HCT116 (cell line): Measurements from ENCODE around the gene LORICRIN. TPM values are rescaled to one million over a fixed set of nuclear protein-coding genes. Genes with fewer than 3 reads are reported as not detected.

Source experiments
- ATAC-seq: fragments of 200-7000 bp; cut with Tn5 transposase; 2 replicates; pipeline ENCODE4 v1.9.1; 2020; ENCODE audit warnings: mild to moderate bottlenecking, moderate library complexity
- BruUV-seq: library from RNA; stranded (reverse); fragments of 400-500 nt; replicated peaks from 2 replicates; lab custom pipeline; 2021; lab: Mats Ljungman, UMichigan
- CTCF ChIA-PET: fragments of 300-600 bp; sonication (Branson Sonifier 250); formaldehyde crosslinking; loops from one replicate; lab custom pipeline; 2021; ENCODE audit warnings: antibody characterized with exemption; lab: Charles Lee
- POLR2A ChIA-PET: fragments of 300-600, 350-600 bp; sonication (Branson Sonifier 250); formaldehyde crosslinking; loops from one replicate; lab custom pipeline; 2021; ENCODE audit warnings: antibody characterized with exemption; lab: Charles Lee
- RAD21 ChIA-PET, 2 experiments: fragments of 300-600 bp; sonication (Branson Sonifier 250); formaldehyde crosslinking; loops; one replicate each; lab custom pipeline; 2023; ENCODE audit warnings: low total read pairs in 2 of 2; ENCODE audit not compliant: uncharacterized antibody in 2 of 2, unreplicated experiment in 2 of 2, low non-redundant PET in 1 of 2; lab: Charles Lee
- DNase-seq: peaks from one replicate; pipeline ENCODE4 v3.0.0-alpha.2; 2010; ENCODE audit warnings: low read depth, low spot score
- H2AFZ ChIP-seq: fragments of 200-600 bp; shearing (Covaris generic), sonication (generic); 2 replicates; pipeline ENCODE4 v1.6.1; 2017; ENCODE audit warnings: low read depth, mixed run types, mixed read lengths, antibody characterized with exemption, low read length; ENCODE audit not compliant: poor library complexity, severe bottlenecking
- H3K27ac ChIP-seq: 2 replicates; pipeline ENCODE4 v1.5.1; 2012; ENCODE audit warnings: low read depth, low read length
- H3K27me3 ChIP-seq: fragments of 200-600 bp; sonication (generic); 2 replicates; pipeline ENCODE4 v1.6.1; 2016; ENCODE audit warnings: mixed run types, low read length, mixed read lengths; ENCODE audit not compliant: insufficient read depth
- H3K36me3 ChIP-seq, 2 experiments: fragments of 200-500 bp in 1 of 2; fragments of 200-600 bp in 1 of 2; sonication (Bioruptor generic) in 1 of 2; sonication (generic) in 1 of 2; 2 replicates each; pipeline versions ENCODE4 v1.5.1 to v1.6.1; 2014 to 2016; ENCODE audit warnings: low read length in 2 of 2, inconsistent platforms in 1 of 2, mixed read lengths in 1 of 2, mixed run types in 1 of 2; ENCODE audit not compliant: insufficient read depth in 2 of 2, control insufficient read depth in 1 of 2
- H3K4me1 ChIP-seq, 2 experiments: fragments of 200-600 bp in 1 of 2; sonication (generic) in 1 of 2; 2 replicates each; pipeline versions ENCODE4 v1.5.1 to v1.6.1; 2012 to 2017; ENCODE audit warnings: low read length in 2 of 2, inconsistent platforms in 1 of 2, mild to moderate bottlenecking in 1 of 2, mixed read lengths in 1 of 2, mixed run types in 1 of 2, moderate library complexity in 1 of 2; ENCODE audit not compliant: insufficient read depth in 2 of 2, control insufficient read depth in 1 of 2
- H3K4me2 ChIP-seq: fragments of 200-600 bp; sonication (generic); 2 replicates; pipeline ENCODE4 v1.6.1; 2017; ENCODE audit warnings: mixed run types, low read length, mixed read lengths
- H3K4me3 ChIP-seq, 2 experiments: fragments of 200-600 bp in 1 of 2; sonication (generic) in 1 of 2; replicated peaks in 1 of 2; 2 replicates each; pipeline ENCODE4 v1.5.1; 2011 to 2016; ENCODE audit warnings: low read length in 2 of 2, control low read depth in 1 of 2, low read depth in 1 of 2, mild to moderate bottlenecking in 1 of 2, mixed read lengths in 1 of 2, mixed run types in 1 of 2
- H3K79me2 ChIP-seq: fragments of 200-600 bp; sonication (generic); 2 replicates; pipeline ENCODE4 v1.6.1; 2017; ENCODE audit warnings: mild to moderate bottlenecking, mixed run types, low read length, moderate library complexity, mixed read lengths; ENCODE audit not compliant: insufficient read depth
- H3K9ac ChIP-seq: fragments of 200-600 bp; sonication (generic); 2 replicates; pipeline ENCODE4 v1.6.1; 2016; ENCODE audit warnings: low read length, mixed read lengths
- H3K9me2 ChIP-seq: fragments of 200-600 bp; sonication (generic), shearing (Covaris generic); 2 replicates; pipeline ENCODE4 v1.6.1; 2017; ENCODE audit warnings: mixed run types, mild to moderate bottlenecking, moderate library complexity; ENCODE audit not compliant: insufficient read depth
- H3K9me3 ChIP-seq, 2 experiments: fragments of 200-500 bp in 1 of 2; fragments of 200-600 bp in 1 of 2; sonication (Bioruptor generic) in 1 of 2; sonication (generic) in 1 of 2; 2 replicates each; pipeline ENCODE4 v1.6.1; 2014 to 2017; ENCODE audit warnings: low read length in 2 of 2, mixed read lengths in 2 of 2, inconsistent platforms in 1 of 2, low read depth in 1 of 2, mild to moderate bottlenecking in 1 of 2, mixed run types in 1 of 2, moderate library complexity in 1 of 2; ENCODE audit not compliant: control insufficient read depth in 1 of 2, insufficient read depth in 1 of 2
- H4K20me1 ChIP-seq: fragments of 200-600 bp; sonication (generic), shearing (Covaris generic); 2 replicates; pipeline ENCODE4 v1.6.1; 2017; ENCODE audit warnings: mixed run types, mild to moderate bottlenecking, moderate library complexity; ENCODE audit not compliant: insufficient read depth
- ATF3 ChIP-seq: IDR thresholded peaks from 2 replicates; pipeline ENCODE4 v1.6.1; 2012
- CBX3 ChIP-seq: IDR thresholded peaks from 2 replicates; pipeline ENCODE4 v1.6.1; 2012; ENCODE audit warnings: low read depth
- EGR1 ChIP-seq: IDR thresholded peaks from 2 replicates; pipeline ENCODE4 v1.6.1; 2012; ENCODE audit warnings: low read depth
- FOSL1 ChIP-seq: IDR thresholded peaks from 2 replicates; pipeline ENCODE4 v1.6.1; 2012; ENCODE audit warnings: low read depth
- JUND ChIP-seq: IDR thresholded peaks from 2 replicates; pipeline ENCODE4 v1.6.1; 2012
- POLR2A ChIP-seq: IDR thresholded peaks from 2 replicates; pipeline ENCODE4 v1.7.0; 2011; ENCODE audit warnings: borderline replicate concordance; ENCODE audit not compliant: insufficient read depth, insufficient read length; ENCODE audit errors: extremely low read depth
- RAD21 ChIP-seq: IDR thresholded peaks from 2 replicates; pipeline ENCODE4 v1.6.1; 2012; ENCODE audit warnings: low read depth, mild to moderate bottlenecking
- ZNF274 ChIP-seq: fragments of 200-500 bp; sonication (Bioruptor generic); IDR thresholded peaks from 2 replicates; pipeline ENCODE4 v1.6.1; 2014; ENCODE audit warnings: mild to moderate bottlenecking, low read depth, low read length, inconsistent platforms
- intact Hi-C: fragments of 100-400 bp; cut with micrococcal nuclease; formaldehyde crosslinking; loops from 2 replicates; pipeline ENCODE4 v1.10.0; 2022
- total RNA-seq: library from RNA; stranded (reverse); gene quantifications from one replicate; pipeline ENCODE4 v1.2.1, GENCODE V29; 2021; ENCODE audit not compliant: unreplicated experiment
- TF ChIP-seq, protein P1 (sequence below), 3 experiments: fragments of 200-600 bp in 1 of 3; sonication (generic) in 1 of 3; IDR thresholded peaks in 2 of 3; conservative IDR thresholded peaks in 1 of 3; 2 replicates each; pipeline ENCODE4 v1.5.1; 2012 to 2017; ENCODE audit warnings: low read depth in 2 of 3, low read length in 2 of 3, antibody characterized with exemption in 1 of 3, borderline replicate concordance in 1 of 3, control low read depth in 1 of 3, mild to moderate bottlenecking in 1 of 3, mixed read lengths in 1 of 3, mixed run types in 1 of 3, moderate library complexity in 1 of 3; ENCODE audit not compliant: insufficient read depth in 1 of 3
- TF ChIP-seq, protein P2 (sequence below): IDR thresholded peaks from 2 replicates; pipeline ENCODE4 v1.6.1; 2012; ENCODE audit warnings: low read depth

The LORICRIN gene
- total RNA-seq, 1 experiment from 2014 or later, result not detected

DNA sequence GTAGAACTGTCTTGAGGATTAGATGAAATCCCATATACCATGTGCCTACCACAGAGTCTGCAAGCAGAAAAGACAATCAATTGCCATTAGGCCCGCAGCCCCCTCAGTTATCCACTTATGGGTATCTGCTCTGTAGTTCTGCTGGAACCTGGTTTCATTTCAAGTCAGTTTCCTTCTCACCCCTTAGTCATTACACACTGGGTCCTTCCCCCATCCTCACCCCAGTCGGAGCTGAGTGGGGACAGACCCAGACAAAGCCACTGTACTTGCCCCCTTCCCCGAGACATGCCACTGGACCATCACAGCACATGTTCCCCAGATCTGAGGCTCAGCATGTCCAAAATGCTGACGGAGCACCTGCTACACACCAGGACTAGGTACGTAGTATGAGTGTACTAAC is 32.0 kb downstream of the LORICRIN start:
- 0 out of 2 replicates have a peak, but pooled peaks cover 7% of the 10 kb centered on the region for H3K27me3 ChIP-seq
- POLR2A ChIA-PET, result no interaction called here
- intact Hi-C loops, result no loop called here
- CTCF ChIA-PET, result no interaction called here
- DNase-seq, result no peak
- TF ChIP-seq, protein P1, sequence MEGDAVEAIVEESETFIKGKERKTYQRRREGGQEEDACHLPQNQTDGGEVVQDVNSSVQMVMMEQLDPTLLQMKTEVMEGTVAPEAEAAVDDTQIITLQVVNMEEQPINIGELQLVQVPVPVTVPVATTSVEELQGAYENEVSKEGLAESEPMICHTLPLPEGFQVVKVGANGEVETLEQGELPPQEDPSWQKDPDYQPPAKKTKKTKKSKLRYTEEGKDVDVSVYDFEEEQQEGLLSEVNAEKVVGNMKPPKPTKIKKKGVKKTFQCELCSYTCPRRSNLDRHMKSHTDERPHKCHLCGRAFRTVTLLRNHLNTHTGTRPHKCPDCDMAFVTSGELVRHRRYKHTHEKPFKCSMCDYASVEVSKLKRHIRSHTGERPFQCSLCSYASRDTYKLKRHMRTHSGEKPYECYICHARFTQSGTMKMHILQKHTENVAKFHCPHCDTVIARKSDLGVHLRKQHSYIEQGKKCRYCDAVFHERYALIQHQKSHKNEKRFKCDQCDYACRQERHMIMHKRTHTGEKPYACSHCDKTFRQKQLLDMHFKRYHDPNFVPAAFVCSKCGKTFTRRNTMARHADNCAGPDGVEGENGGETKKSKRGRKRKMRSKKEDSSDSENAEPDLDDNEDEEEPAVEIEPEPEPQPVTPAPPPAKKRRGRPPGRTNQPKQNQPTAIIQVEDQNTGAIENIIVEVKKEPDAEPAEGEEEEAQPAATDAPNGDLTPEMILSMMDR (IDR thresholded peaks at IDR 0.05 in 2 of 3, conservative IDR thresholded peaks at IDR 0.05 in 1 of 3; ENCODE audit: borderline replicate concordance in 1 of 3, insufficient read depth in 1 of 3, low read depth in 2 of 3, low read length in 2 of 3), result no peak
- TF ChIP-seq POLR2A, result no peak
- TF ChIP-seq ATF3, result no peak
- TF ChIP-seq CBX3, result no peak
- TF ChIP-seq RAD21, result no peak
- TF ChIP-seq JUND, result no peak
- TF ChIP-seq ZNF274, result no peak
- no peak for TF ChIP-seq EGR1
- TF ChIP-seq FOSL1, result no peak
- TF ChIP-seq, protein P2, sequence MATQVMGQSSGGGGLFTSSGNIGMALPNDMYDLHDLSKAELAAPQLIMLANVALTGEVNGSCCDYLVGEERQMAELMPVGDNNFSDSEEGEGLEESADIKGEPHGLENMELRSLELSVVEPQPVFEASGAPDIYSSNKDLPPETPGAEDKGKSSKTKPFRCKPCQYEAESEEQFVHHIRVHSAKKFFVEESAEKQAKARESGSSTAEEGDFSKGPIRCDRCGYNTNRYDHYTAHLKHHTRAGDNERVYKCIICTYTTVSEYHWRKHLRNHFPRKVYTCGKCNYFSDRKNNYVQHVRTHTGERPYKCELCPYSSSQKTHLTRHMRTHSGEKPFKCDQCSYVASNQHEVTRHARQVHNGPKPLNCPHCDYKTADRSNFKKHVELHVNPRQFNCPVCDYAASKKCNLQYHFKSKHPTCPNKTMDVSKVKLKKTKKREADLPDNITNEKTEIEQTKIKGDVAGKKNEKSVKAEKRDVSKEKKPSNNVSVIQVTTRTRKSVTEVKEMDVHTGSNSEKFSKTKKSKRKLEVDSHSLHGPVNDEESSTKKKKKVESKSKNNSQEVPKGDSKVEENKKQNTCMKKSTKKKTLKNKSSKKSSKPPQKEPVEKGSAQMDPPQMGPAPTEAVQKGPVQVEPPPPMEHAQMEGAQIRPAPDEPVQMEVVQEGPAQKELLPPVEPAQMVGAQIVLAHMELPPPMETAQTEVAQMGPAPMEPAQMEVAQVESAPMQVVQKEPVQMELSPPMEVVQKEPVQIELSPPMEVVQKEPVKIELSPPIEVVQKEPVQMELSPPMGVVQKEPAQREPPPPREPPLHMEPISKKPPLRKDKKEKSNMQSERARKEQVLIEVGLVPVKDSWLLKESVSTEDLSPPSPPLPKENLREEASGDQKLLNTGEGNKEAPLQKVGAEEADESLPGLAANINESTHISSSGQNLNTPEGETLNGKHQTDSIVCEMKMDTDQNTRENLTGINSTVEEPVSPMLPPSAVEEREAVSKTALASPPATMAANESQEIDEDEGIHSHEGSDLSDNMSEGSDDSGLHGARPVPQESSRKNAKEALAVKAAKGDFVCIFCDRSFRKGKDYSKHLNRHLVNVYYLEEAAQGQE, result no peak
- TF ChIP-seq, all 23 proteins: peak for 0
- no TSS peak for BruUV-seq
- no peak for ATAC-seq
- no peaks in the 10 kb centered on the region for H3K9me3 ChIP-seq
- no peaks in the 10 kb centered on the region for H3K9me2 ChIP-seq
- H3K9ac ChIP-seq, result no peak overlapping the region
- no peak overlapping the region for H2AFZ ChIP-seq
- no peaks in the 10 kb centered on the region for H3K36me3 ChIP-seq
- H4K20me1 ChIP-seq, result no peaks in the 10 kb centered on the region
- H3K4me1 ChIP-seq, result peaks cover 4 to 6% of the 10 kb centered on the region in 2 experiments; a peak in 2 of 4 replicates
- H3K4me2 ChIP-seq, result no peak overlapping the region
- no peak overlapping the region for H3K27ac ChIP-seq
- RAD21 ChIA-PET, result no interaction called here
- H3K4me3 ChIP-seq, result no peak overlapping the region
- H3K79me2 ChIP-seq, result no peaks in the 10 kb centered on the region
